Colonic mucosa (tissue), 4 donors: ENCODE data around the gene OBP2A. TPM values are rescaled to one million over a fixed set of nuclear protein-coding genes. Genes with fewer than 3 reads are reported as not detected.

Source experiments
- DNase-seq: peaks from one replicate; pipeline ENCODE4 v3.0.0-alpha.2; 2020
- H3K27ac ChIP-seq: fragments of 200-600 bp; one replicate; pipeline ENCODE4 v1.8.0; 2021
- H3K27me3 ChIP-seq: fragments of 200-600 bp; one replicate; pipeline ENCODE4 v1.8.0; 2021
- H3K36me3 ChIP-seq: fragments of 200-600 bp; one replicate; pipeline ENCODE4 v1.8.0; 2021
- H3K4me1 ChIP-seq: fragments of 200-600 bp; one replicate; pipeline ENCODE4 v1.8.0; 2021; ENCODE audit warnings: mild to moderate bottlenecking
- H3K4me3 ChIP-seq: fragments of 200-600 bp; one replicate; pipeline ENCODE4 v1.8.0; 2021
- H3K9ac ChIP-seq, 2 donors: one replicate each; pipeline ENCODE4 v1.7.0; 2013; ENCODE audit warnings: control low read depth in 2 of 2, low read depth in 2 of 2, low read length in 2 of 2
- H3K9me3 ChIP-seq: fragments of 200-600 bp; one replicate; pipeline ENCODE4 v1.8.0; 2021
- intact Hi-C: fragments of 100-400 bp; cut with DNase I; formaldehyde crosslinking; loops from one replicate; pipeline ENCODE4 v1.14.1; 2022
- total RNA-seq, 2 donors: library from RNA; stranded (reverse); fragmentation: NEBNext Ultra II Directional in 1 of 2; extraction: Animal tissue kit (Norgen Biotek cat#: 25700) in 1 of 2; gene quantifications; one replicate each; pipeline ENCODE4 v1.2.1, GENCODE V29; 2021
- TF ChIP-seq, protein P1 (sequence below): fragments of 200-600 bp; IDR thresholded peaks from one replicate; pipeline ENCODE4 v1.8.0; 2022; ENCODE audit warnings: antibody characterized with exemption, mild to moderate bottlenecking
- donor health status: healthy.
- donor health status: DM: no; HTN: no; CAD: no.
- donor health status: DM: no; HTN: no; CAD: no.

The OBP2A gene
- total RNA-seq, 2 donors from 2014 or later = not detected

DNA sequence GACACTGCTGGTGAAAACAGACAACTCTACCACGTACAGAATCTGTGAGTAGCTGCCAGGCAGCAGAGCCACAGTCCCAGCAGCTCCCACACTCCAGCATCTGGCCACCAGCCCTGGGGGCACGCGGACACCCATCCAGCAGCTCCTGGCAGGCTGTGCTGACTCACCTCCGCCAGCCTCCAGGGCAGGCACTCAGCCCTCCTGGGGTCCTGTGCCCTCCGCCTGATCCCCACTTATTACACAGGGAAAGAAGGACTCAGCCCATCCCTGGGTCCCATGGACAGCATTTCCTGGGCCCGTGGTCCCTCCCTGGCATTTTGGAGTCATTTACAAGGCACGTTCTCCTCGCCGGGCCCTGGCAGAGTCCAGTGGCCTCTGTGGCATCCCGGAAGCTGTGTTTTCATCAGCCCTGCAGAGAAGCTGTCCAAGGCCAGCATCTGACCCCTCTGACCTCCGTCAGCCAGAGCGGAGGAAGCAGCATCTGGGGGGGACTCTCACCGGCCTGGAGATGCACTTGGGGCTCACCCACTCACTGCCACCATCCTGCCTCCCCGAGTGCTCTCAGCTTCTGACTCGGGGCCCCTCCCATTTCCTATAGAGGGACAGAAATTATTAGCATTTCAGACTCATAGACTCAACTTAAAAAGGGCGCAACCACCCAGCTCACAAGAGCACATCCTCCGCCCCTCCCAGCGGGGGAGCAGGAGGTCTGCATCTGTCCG lies 37.2 kb downstream of the OBP2A start:
- no peaks in the 10 kb centered on the region for H3K4me1 ChIP-seq
- H3K4me3 ChIP-seq = no peak overlapping the region
- TF ChIP-seq, protein P1, sequence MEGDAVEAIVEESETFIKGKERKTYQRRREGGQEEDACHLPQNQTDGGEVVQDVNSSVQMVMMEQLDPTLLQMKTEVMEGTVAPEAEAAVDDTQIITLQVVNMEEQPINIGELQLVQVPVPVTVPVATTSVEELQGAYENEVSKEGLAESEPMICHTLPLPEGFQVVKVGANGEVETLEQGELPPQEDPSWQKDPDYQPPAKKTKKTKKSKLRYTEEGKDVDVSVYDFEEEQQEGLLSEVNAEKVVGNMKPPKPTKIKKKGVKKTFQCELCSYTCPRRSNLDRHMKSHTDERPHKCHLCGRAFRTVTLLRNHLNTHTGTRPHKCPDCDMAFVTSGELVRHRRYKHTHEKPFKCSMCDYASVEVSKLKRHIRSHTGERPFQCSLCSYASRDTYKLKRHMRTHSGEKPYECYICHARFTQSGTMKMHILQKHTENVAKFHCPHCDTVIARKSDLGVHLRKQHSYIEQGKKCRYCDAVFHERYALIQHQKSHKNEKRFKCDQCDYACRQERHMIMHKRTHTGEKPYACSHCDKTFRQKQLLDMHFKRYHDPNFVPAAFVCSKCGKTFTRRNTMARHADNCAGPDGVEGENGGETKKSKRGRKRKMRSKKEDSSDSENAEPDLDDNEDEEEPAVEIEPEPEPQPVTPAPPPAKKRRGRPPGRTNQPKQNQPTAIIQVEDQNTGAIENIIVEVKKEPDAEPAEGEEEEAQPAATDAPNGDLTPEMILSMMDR = no peak
- no peak overlapping the region for H3K9ac ChIP-seq
- intact Hi-C loops = no loop called here
- no peaks in the 10 kb centered on the region for H3K9me3 ChIP-seq
- no peaks in the 10 kb centered on the region for H3K36me3 ChIP-seq
- no peak overlapping the region for H3K27ac ChIP-seq
- no peaks in the 10 kb centered on the region for H3K27me3 ChIP-seq
- DNase-seq = no peak

DNA sequence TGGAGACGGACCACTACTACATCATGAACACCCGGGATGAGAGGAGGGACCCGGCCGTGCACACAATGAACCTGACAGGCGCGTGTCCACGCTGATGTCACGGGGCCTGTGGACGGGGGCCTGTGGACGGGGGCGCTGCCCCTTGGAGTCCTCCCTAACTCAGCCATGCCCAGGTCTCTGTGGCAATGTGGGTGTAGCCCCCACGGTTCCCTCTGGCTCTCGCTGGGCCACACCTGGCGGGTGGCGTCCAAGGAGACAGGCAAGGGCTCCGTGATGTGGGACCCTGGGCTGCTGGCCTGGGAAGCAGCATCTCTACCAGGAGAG lies 37.7 kb downstream of the OBP2A start:
- intact Hi-C loops = no loop called here
- TF ChIP-seq, protein P1 = no peak
- no peak overlapping the region for H3K4me3 ChIP-seq
- H3K27me3 ChIP-seq = no peaks in the 10 kb centered on the region
- H3K36me3 ChIP-seq = no peaks in the 10 kb centered on the region
- no peak overlapping the region for H3K9ac ChIP-seq
- H3K27ac ChIP-seq = no peak overlapping the region
- no peak for DNase-seq
- no peaks in the 10 kb centered on the region for H3K4me1 ChIP-seq
- no peaks in the 10 kb centered on the region for H3K9me3 ChIP-seq

GRCh38 chr9:135584371-135584770 lies 38.4 kb downstream of the OBP2A start:
- Histone ChIP-seq H3K27me3 (no peaks in the 10 kb centered on the region), H3K9ac (no peak overlapping the region), H3K27ac (no peak overlapping the region), H3K9me3 (no peaks in the 10 kb centered on the region), H3K4me3 (no peak overlapping the region), H3K36me3 (no peaks in the 10 kb centered on the region), H3K4me1 (no peaks in the 10 kb centered on the region)
- intact Hi-C loops = no loop called here
- no peak for DNase-seq
- TF ChIP-seq, protein P1 = no peak

- no peak overlapping the region for H3K4me3 ChIP-seq
- no peaks in the 10 kb centered on the region for H3K27me3 ChIP-seq
- intact Hi-C loops = no loop called here
- H3K36me3 ChIP-seq = no peaks in the 10 kb centered on the region
- H3K9ac ChIP-seq = no peak overlapping the region
- H3K9me3 ChIP-seq = no peaks in the 10 kb centered on the region
- no peak for DNase-seq
- TF ChIP-seq, protein P1 = no peak
- no peak overlapping the region for H3K27ac ChIP-seq
- no peaks in the 10 kb centered on the region for H3K4me1 ChIP-seq
These were observed 39.0 kb downstream of the OBP2A start for GRCh38 chr9:135584934-135585333.

DNA sequence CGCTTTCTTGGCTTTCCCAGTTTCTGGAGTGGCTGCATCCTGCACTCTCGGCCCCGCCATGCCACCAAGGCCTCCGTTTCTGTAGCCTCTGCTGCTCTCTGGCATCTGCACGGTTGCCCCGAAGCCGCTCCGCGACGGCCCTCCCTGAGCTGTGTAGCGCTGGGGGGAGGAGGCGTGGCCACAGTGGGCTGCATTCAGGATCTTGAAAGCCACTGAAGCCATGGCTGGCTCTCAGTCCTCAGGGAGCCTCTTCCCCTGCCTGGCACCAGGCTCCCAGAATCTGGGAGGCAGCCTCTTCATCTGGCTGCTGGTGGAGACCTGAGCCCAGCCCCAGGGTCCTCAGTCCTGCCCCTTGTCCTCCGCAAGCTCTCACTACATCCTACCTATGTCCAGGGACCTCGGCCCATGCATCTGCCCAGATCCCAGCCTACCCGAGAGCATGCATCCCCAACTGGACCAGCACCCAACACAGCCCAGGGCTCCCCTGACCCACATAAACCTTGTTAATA lies 40.7 kb downstream of the OBP2A start:
- H3K9ac ChIP-seq = no peak overlapping the region
- no peaks in the 10 kb centered on the region for H3K36me3 ChIP-seq
- no peaks in the 10 kb centered on the region for H3K9me3 ChIP-seq
- no peak overlapping the region for H3K4me3 ChIP-seq
- DNase-seq = no peak
- H3K27ac ChIP-seq = no peak overlapping the region
- TF ChIP-seq, protein P1 = no peak
- no peaks in the 10 kb centered on the region for H3K4me1 ChIP-seq
- intact Hi-C loops = no loop called here
- no peaks in the 10 kb centered on the region for H3K27me3 ChIP-seq
